ENCODE data around the gene SLC36A1. TPM values are rescaled to one million over a fixed set of nuclear protein-coding genes. Genes with fewer than 3 reads are reported as not detected.

SLC36A1 gene
- total and polyA plus RNA-seq, 11 donors = 1.2 to 18.8 (median 2.8) TPM

- peak overlapping the region in 1 of 12 donors; percentile 79 for H3K27ac ChIP-seq
- TF ChIP-seq CTCF (IDR thresholded peaks at IDR 0.05) (no peak), POLR2A (IDR thresholded peaks at IDR 0.05) (no peak)
- no peaks in the 10 kb centered on the region for H3K27me3 ChIP-seq
- peaks cover 0 to 2% (median 0%) of the 10 kb centered on the region in 9 donors for H3K36me3 ChIP-seq
- peaks cover 0 to 39% (median 0%) of the 10 kb centered on the region in 12 donors for H3K4me1 ChIP-seq
- no peak for ATAC-seq
- peaks cover 0 to 9% (median 0%) of the 10 kb centered on the region in 12 donors for H3K9me3 ChIP-seq
- 89 to 96% (median 95%) methylated on average over 2 of the region's 2 CpGs for WGBS, 4 donors
- no peak for DNase-seq
- intact Hi-C loops (cut with DNase I) = loop anchor here in 1 of 10 donors (10.0 kb wide), 1 partner anchor 171 kb away; no protein-coding TSS in a partner anchor
- peak overlapping the region in 1 of 12 donors; percentile 40 for H3K4me3 ChIP-seq
These were observed 47.9 kb downstream of the SLC36A1 start for GRCh38 chr5:151495320-151495719.

- no peaks in the 10 kb centered on the region for H3K27me3 ChIP-seq
- TF ChIP-seq POLR2A (IDR thresholded peaks at IDR 0.05) = no peak
- TF ChIP-seq CTCF (IDR thresholded peaks at IDR 0.05) = no peak
- no peak for ATAC-seq
- H3K27ac ChIP-seq = no peak overlapping the region
- WGBS, 4 donors = 58 to 67% (median 64%) methylated on average over 14 of the region's 14 CpGs
- H3K36me3 ChIP-seq = no peaks in the 10 kb centered on the region
- DNase-seq = no peak
- no peak overlapping the region for H3K4me3 ChIP-seq
- intact Hi-C loops (cut with DNase I) = loop anchor here in 1 of 10 donors (10.0 kb wide), 1 partner anchor 171 kb away; no protein-coding TSS in a partner anchor
- peaks cover 0 to 9% (median 0%) of the 10 kb centered on the region in 12 donors for H3K9me3 ChIP-seq
- peaks cover 0 to 41% (median 0%) of the 10 kb centered on the region in 12 donors for H3K4me1 ChIP-seq
These were observed 48.7 kb downstream of the SLC36A1 start for GRCh38 chr5:151496041-151496484.

GRCh38 chr5:151497391-151498002 is 50.1 kb downstream of the SLC36A1 start:
- Histone ChIP-seq H3K4me3 (no peak overlapping the region), H3K9me3 (peaks cover 0 to 9% (median 0%) of the 10 kb centered on the region in 12 donors), H3K27ac (no peak overlapping the region), H3K27me3 (no peaks in the 10 kb centered on the region), H3K4me1 (peaks cover 0 to 28% (median 0%) of the 10 kb centered on the region in 12 donors), H3K36me3 (no peaks in the 10 kb centered on the region)
- DNase-seq = no peak
- intact Hi-C loops (cut with DNase I) = loop anchor here in 2 of 10 donors (2.0 to 10.0 kb wide), 2 partner anchors 49 to 173 kb away; no protein-coding TSS in a partner anchor
- TF ChIP-seq POLR2A (IDR thresholded peaks at IDR 0.05) = no peak
- TF ChIP-seq CTCF (IDR thresholded peaks at IDR 0.05) = no peak
- ATAC-seq = no peak
- 74 to 85% (median 79%) methylated on average over 3 of the region's 3 CpGs for WGBS, 4 donors

GRCh38 chr5:151498395-151499155 is 51.2 kb downstream of the SLC36A1 start:
- DNase-seq = no peak
- Histone ChIP-seq H3K4me1 (peaks cover 0 to 21% (median 0%) of the 10 kb centered on the region in 12 donors), H3K9me3 (peaks cover 0 to 9% (median 0%) of the 10 kb centered on the region in 12 donors), H3K4me3 (no peak overlapping the region), H3K27ac (no peak overlapping the region), H3K27me3 (no peaks in the 10 kb centered on the region), H3K36me3 (no peaks in the 10 kb centered on the region)
- no peak for TF ChIP-seq POLR2A (IDR thresholded peaks at IDR 0.05)
- no peak for TF ChIP-seq CTCF (IDR thresholded peaks at IDR 0.05)
- no peak for ATAC-seq
- WGBS, 4 donors = 73 to 76% (median 74%) methylated on average over 8 of the region's 8 CpGs
- intact Hi-C loops (cut with DNase I) = loop anchor here in 2 of 10 donors (2.0 to 10.0 kb wide), 2 partner anchors 50 to 174 kb away; no protein-coding TSS in a partner anchor

All from heart left ventricle (tissue), 16 donors.